Lung (tissue), 12 donors: ENCODE data around the gene XPO4. TPM values are rescaled to one million over a fixed set of nuclear protein-coding genes. Genes with fewer than 3 reads are reported as not detected.

Experiments used
- ATAC-seq: fragments of 200-7000 bp; cut with Tn5 transposase; one replicate; pipeline ENCODE4 v1.9.1; 2020; ENCODE audit warnings: moderate number of reproducible peaks; ENCODE audit not compliant: insufficient read depth, low FRiP score
- DNase-seq, 3 donors: peaks; one replicate each; pipeline ENCODE4 v3.0.0-alpha.2; 2013 to 2017
- H3K27ac ChIP-seq, 2 donors: one replicate each; pipeline ENCODE4 v1.5.1; 2013; ENCODE audit warnings: mild to moderate bottlenecking in 2 of 2, moderate library complexity in 2 of 2, control low read depth in 1 of 2, inconsistent platforms in 1 of 2, low read depth in 1 of 2, low read length in 1 of 2
- H3K27me3 ChIP-seq, 3 donors: one replicate each; pipeline ENCODE4 v1.5.1; 2013; ENCODE audit warnings: low read length in 2 of 3; ENCODE audit not compliant: control insufficient read depth in 3 of 3, insufficient read depth in 3 of 3
- H3K36me3 ChIP-seq, 4 donors: one replicate each; pipeline ENCODE4 v1.5.1; 2013; ENCODE audit warnings: low read length in 4 of 4, mild to moderate bottlenecking in 1 of 4, moderate library complexity in 1 of 4; ENCODE audit not compliant: control insufficient read depth in 4 of 4, insufficient read depth in 4 of 4
- H3K4me1 ChIP-seq, 5 donors: one replicate each; pipeline ENCODE4 v1.5.1; 2013; ENCODE audit warnings: low read length in 5 of 5, mild to moderate bottlenecking in 2 of 5, moderate library complexity in 1 of 5; ENCODE audit not compliant: control insufficient read depth in 5 of 5, insufficient read depth in 5 of 5
- H3K4me3 ChIP-seq: one replicate; pipeline ENCODE4 v1.5.1; 2013; ENCODE audit warnings: mild to moderate bottlenecking, control low read depth, moderate library complexity
- H3K9ac ChIP-seq, 2 donors: one replicate each; pipeline ENCODE4 v1.5.1; 2013; ENCODE audit warnings: low read length in 2 of 2, control low read depth in 1 of 2; ENCODE audit not compliant: insufficient read depth in 1 of 2
- H3K9me3 ChIP-seq, 4 donors: one replicate each; pipeline ENCODE4 v1.5.1; 2013; ENCODE audit warnings: low read length in 3 of 4, mild to moderate bottlenecking in 1 of 4, moderate library complexity in 1 of 4; ENCODE audit not compliant: control insufficient read depth in 4 of 4, insufficient read depth in 3 of 4
- WGBS, 2 donors: extraction: QIAGEN DNeasy Blood & Tissue Kit; methylation state at CpG; one replicate each; pipeline ENCODE4 v1.1.7; 2013; 5-methylcytosine and 5-hydroxymethylcytosine counted together
- polyA plus RNA-seq, 2 donors: library from polyadenylated mRNA; stranded (reverse); fragments of 200-250 nt; gene quantifications; one replicate each; pipeline ENCODE4 v1.2.1, GENCODE V29; 2013
- total RNA-seq, 2 donors: library from RNA; depleted of rRNA in 1 of 2; stranded (reverse); fragments of >200 nt in 1 of 2; gene quantifications; one replicate each; pipeline ENCODE4 v1.2.1, GENCODE V29; 2014 to 2021
- TF ChIP-seq, protein P1 (sequence below): IDR thresholded peaks from 2 replicates; pipeline ENCODE4 v1.5.1; 2012; ENCODE audit warnings: mild to moderate bottlenecking; ENCODE audit errors: control extremely low read depth, extremely low read depth
- donor health status: control.
- donor health status: control.
- donor health status: Bipolar disorder and iron deficiency.
- donor health status: healthy.
- donor health status: DM: yes; HTN: yes; CAD: no.

The XPO4 gene
- total and polyA plus RNA-seq, 4 donors: 3.1 to 25.5 (median 9.9) TPM

GRCh38 chr13:20828539-20829364 lies 73.8 kb downstream of the XPO4 start:
- Histone ChIP-seq H3K4me3 (no peak overlapping the region), H3K27ac (peak overlapping the region in 1 of 2 donors; percentile 60), H3K4me1 (peaks cover 0 to 16% (median 5%) of the 10 kb centered on the region in 5 donors), H3K36me3 (peaks cover 0 to 9% (median 1%) of the 10 kb centered on the region in 4 donors), H3K27me3 (no peaks in the 10 kb centered on the region), H3K9me3 (no peaks in the 10 kb centered on the region), H3K9ac (peak overlapping the region in 1 of 2 donors; percentile 51)
- WGBS, 2 donors: 19 to 28% methylated on average over 5 of the region's 5 CpGs
- peak; percentile 30 to 81 (median 77) for DNase-seq
- TF ChIP-seq, protein P1, sequence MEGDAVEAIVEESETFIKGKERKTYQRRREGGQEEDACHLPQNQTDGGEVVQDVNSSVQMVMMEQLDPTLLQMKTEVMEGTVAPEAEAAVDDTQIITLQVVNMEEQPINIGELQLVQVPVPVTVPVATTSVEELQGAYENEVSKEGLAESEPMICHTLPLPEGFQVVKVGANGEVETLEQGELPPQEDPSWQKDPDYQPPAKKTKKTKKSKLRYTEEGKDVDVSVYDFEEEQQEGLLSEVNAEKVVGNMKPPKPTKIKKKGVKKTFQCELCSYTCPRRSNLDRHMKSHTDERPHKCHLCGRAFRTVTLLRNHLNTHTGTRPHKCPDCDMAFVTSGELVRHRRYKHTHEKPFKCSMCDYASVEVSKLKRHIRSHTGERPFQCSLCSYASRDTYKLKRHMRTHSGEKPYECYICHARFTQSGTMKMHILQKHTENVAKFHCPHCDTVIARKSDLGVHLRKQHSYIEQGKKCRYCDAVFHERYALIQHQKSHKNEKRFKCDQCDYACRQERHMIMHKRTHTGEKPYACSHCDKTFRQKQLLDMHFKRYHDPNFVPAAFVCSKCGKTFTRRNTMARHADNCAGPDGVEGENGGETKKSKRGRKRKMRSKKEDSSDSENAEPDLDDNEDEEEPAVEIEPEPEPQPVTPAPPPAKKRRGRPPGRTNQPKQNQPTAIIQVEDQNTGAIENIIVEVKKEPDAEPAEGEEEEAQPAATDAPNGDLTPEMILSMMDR: peak; percentile 57
- ATAC-seq: peak; percentile 69

DNA sequence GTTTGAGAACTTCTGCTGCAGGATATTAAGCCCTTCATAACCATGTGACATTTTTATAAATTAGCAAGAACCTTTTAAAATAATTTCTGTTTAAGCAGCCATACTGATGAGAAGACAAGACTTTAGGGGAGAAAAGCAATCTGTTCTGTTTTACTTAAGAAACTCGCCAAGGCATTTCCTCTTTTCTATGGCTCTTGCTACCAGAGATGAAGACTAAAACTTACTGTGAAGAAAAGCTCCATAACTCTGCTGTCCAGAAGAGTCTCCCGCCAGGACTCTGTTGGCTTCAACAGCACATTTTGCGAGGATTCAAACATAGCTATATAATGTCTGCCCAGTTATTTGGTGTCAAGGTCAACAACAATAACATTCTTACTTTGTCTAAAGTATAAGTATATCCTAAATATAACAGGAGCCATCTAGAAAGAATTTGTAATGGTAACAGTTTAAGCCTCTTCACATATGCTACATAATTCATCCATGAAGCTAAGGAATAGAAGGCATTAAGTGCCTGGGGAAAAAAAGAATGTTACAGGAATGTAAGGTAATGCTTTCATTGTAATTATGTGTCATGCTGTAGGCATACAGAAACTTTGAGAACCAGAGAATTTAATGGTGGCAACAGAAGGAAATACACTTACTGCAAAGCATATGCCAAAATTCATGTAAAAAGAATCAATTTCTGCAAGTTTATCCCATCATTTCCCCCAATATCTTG lies 75.5 kb downstream of the XPO4 start:
- Histone ChIP-seq H3K9ac (no peak overlapping the region), H3K9me3 (no peaks in the 10 kb centered on the region), H3K27ac (peak overlapping the region in 1 of 2 donors; percentile 41), H3K4me1 (peaks cover 0 to 16% (median 9%) of the 10 kb centered on the region in 5 donors), H3K36me3 (peaks cover 0 to 1% (median 0%) of the 10 kb centered on the region in 4 donors), H3K4me3 (no peak overlapping the region), H3K27me3 (no peaks in the 10 kb centered on the region)
- TF ChIP-seq, protein P1: no peak
- DNase-seq: no peak
- no peak for ATAC-seq
- WGBS, 2 donors: 76 to 79% methylated on average over 3 of the region's 3 CpGs

DNA sequence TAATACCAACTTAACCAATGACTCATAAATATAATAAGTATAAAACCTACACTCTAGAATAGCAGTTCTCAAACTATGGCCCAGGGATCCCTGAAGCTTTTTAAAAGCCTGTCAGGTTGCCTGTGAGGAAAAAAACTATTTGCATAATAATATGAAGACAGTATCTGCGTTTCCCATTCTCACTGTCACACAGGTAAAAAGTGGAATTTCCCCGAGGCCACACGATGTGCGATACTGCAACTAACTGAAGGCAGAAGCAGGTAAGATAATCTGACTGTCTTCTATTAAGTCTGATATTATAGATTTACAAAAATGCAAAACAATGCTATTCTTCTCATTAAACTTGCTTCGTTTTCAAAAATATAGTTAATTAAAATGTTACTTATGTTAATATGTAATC lies 76.2 kb downstream of the XPO4 start:
- TF ChIP-seq, protein P1: no peak
- WGBS, 2 donors: 96 to 97% methylated on average over 5 of the region's 5 CpGs
- Histone ChIP-seq H3K9me3 (no peaks in the 10 kb centered on the region), H3K36me3 (peaks cover 0 to 4% (median 0%) of the 10 kb centered on the region in 4 donors), H3K27me3 (no peaks in the 10 kb centered on the region), H3K4me3 (no peak overlapping the region), H3K4me1 (peaks cover 0 to 16% (median 9%) of the 10 kb centered on the region in 5 donors), H3K27ac (no peak overlapping the region), H3K9ac (no peak overlapping the region)
- ATAC-seq (no peak), DNase-seq (no peak)
